Occipital lobe (tissue), 2 donors: ENCODE results near the gene TCERG1. TPM values are rescaled to one million over a fixed set of nuclear protein-coding genes. Genes with fewer than 3 reads are reported as not detected.
A peak's percentile ranks its signal among the peaks of the same experiment; 100 is the strongest.
"Not testable (repeated sequence)": the region's sequence is repeated elsewhere in the genome, so short reads cannot be mapped to it uniquely, and the experiment has no call there.

ENCODE experiments used
- DNase-seq: peaks from one replicate; lab custom pipeline; 2025; lab: John Stamatoyannopoulos, UW
- total RNA-seq: library from RNA; depleted of rRNA; stranded (reverse); fragments of >200 nt; gene quantifications from one replicate; pipeline ENCODE4 v1.2.3, GENCODE V29; 2014

Gene TCERG1
- total RNA-seq, 1 donor from 2014 or later, result 82.4 TPM

DNA sequence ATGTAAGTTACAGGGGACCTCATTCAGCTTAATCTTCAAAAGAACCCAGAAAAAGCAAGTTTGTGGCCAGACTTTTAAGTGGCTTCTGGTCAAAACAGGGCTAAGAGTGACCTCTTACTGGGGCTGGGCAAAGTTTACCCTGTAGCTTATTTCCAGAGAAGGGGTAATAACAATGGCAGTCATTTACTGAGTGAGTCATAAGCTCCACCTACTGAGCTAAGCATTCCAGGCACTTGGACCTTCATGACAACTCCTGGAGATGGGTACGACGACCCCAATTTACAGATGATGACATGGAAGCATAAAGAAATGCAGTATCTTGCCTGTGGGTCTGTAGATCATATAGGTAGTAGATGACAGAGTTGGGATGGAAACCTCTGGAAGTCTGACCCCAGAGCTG, 73.6 kb downstream of the TCERG1 start:
- no peak for DNase-seq

DNA sequence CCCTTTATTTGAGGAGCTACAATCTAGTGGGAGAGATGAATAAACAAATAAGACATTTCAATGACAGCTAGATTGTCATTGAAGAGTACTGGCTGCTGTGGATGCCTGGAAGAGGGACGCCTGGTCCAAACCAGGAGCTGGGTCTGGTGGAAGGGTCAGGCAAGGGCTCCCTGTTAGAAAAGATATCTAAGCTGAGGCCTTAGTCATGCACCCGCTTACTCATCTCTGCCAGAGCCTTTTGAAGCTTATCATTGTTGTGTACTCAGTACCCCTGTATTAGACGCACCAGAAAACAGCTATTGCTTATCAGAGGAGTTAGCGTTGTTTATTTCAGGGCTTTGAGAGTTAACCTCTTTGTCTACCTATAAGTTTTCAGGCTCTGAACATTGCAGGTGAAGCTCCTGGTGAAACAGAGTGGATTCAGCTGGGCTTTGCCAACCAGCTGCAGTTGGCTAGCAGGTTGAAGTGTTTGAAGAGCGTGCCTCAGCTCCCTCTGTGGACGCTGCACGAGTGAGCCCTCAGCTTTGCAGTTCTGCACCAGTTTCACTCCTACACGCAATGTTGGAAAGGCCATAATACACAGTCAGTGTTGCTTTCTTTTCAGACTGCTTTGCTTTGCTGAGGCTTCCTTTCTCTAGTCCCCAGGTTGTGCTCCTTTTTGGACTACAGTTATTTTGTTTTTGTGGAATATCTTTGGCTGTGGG, 74.4 kb downstream of the TCERG1 start:
- no peak for DNase-seq

DNA sequence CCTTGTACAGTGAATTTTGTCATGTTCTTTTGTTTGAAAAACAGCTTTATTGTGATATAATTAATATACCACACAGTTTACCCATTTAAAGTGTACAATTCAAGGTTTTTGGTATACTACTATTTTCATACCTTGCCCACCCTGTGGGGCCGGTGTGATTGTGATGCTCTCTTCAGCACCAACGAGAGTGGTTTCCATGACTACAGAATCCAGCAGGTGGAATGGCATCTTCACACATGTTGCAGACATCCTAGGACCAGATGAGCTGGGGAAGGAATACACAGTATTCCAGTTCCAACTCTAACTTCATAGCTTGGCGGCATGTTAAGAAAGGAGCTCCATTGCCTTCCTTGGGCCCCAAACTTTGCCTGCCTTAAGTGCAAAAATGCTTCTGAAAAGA, 76.6 kb downstream of the TCERG1 start:
- no peak for DNase-seq

DNA sequence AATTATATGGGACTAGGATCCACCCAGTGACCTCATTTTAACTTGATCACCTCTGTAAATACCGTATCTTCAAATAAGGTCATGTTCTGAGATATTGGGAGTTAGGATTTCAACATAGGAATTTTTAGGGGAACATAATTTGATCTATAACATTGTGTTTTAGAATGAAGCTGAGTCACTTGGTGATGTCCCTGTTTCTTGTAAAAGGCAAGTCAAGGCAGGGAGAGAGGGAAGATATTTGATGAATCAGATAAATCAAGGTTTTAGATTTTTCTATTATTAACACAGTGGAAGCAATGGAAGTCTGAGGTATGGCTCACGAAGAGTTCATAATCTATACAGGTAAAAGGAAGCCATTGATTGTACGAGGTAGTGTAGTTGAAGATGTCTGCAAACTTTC, 80.7 kb downstream of the TCERG1 start:
- no peak for DNase-seq

DNA sequence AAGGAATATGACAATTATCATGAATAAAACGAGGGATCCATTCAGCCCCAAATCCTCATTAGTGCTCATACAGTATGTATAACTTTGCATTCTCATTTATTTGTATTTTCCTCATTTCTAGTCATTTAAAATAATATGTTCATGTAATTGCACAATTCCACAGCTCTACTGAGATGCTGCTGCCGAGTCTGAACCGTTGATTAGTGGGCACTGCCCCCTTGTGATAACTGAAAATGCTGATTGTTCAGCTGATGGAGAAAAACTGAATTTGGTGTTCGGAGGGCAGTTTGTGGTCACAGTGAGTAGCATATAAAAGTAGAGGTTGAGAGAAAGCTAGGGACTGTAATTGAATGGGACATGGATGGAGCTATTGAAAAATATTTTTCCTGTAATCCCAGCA, 81.1 kb downstream of the TCERG1 start:
- DNase-seq, result no peak

DNA sequence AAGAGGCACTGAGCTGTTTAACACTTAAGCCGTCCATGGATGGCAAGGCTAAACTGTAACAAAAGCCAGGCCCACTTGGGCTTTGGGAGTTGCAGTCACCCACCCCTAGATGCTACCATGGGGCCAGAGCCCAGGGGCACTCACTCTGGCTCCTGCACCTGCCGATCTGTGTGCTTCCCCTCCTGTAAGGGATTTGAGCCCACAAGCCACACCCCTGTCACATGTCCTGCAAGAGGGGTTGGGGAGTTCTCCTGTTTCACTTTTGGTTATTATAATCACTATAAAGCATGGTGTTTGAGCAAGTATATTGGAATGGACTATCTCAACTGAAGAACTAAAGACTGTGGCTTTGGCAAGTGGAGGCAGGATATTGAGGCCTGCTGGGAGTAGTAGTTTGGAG, 82.9 kb downstream of the TCERG1 start:
- DNase-seq, result no peak

DNA sequence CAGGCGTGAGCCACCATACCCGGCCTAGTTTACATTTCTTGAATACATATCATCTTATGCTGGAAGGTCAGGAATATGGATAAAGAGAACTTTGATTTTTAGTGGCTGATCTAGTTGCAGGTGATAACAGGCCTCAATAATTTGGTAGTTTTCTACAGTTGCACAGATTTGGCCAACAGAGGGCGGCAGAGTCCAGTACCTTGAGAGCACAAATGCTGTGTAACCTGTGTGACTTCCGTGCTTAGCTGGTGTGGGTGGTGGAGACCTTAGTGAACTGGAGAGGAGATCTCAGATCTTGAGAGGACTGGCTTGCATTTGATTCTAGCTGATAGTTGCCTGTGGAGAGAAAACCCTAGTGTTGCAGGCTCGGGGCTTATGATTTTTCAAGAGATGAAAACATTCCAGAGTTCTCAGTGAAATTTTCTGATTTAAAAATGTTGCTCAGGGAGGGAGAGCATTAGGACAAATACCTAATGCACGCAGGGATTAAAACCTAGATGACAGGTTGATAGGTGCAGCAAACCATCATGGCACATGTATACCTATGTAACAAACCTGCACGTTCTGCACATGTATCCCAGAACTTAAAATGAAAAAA, 86.2 kb downstream of the TCERG1 start:
- DNase-seq, result peak; percentile 8

DNA sequence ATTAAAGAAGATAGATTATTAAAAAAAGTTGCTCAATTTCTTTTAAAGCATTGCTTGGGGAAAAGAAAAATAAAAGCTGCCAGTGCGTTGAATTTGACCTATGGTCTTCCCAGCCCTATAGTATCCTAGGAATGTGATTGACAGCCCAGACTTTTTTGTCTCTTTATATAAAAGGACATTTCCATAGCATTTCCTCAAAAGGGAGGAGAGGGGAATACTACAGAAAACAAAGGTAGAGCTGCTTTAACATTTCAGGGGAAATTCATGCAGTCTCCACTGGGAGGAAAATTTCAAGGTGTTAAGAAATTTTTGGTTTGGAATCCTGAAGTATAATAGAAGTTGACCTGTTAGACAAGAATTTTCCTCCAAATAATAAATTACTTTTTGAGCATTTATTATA, 86.7 kb downstream of the TCERG1 start:
- no peak for DNase-seq

DNA sequence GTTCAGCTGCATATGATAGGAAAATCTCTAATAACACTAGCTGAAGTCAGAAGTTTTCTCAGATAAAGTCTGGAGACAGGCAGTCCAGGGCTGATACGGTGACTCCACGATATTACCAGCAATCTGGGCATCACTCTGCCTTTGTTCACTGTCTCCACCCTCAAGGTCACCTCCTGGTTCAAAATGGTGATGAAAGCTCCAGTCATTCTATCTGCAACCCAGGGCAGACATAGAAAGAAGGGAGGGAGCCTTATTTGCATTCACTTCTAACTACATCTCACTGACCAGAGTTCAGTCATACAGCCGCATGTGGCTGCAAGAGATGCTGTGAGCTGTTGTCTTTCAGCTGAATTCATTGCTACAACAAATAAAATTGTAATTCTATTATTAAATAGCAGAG, 91.3 kb downstream of the TCERG1 start:
- no peak for DNase-seq

DNA sequence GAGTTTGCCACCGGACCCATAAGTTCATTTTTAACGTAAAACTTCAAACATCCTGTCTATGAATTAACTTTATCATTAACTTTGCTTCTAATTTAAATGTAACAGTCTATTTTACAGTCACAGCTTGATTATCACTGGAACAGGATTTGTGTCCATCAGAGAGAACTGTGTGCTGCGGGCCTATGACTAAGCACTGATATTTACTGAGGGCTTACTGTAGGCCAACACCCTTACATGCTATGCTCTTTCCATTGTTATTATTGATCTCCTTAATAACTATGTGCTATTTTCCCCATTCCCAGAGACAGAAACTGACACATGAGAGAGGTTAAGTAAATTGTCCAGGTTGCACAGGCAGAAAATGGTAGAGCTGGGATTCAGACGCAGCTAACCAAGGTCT, 92.8 kb downstream of the TCERG1 start:
- no peak for DNase-seq

DNA sequence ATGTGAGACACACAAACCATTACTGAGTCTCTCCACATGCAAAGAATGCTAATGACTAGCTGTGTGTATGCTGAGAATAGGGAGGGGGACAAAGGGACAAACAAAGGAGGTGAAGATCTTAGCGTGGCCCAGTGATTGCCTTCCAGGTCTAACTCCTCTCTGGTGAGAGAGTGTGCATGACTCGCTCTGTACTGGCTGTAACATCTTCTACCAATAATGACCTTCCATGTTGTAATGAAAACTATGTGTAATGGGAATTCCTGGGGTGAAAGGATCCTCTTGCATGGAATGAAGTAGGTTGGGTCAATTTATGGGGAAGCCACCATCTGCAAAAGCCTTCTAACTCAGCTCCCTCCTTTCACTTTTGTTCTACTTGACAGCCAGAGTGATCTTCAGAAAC, 93.3 kb downstream of the TCERG1 start:
- no peak for DNase-seq

DNA sequence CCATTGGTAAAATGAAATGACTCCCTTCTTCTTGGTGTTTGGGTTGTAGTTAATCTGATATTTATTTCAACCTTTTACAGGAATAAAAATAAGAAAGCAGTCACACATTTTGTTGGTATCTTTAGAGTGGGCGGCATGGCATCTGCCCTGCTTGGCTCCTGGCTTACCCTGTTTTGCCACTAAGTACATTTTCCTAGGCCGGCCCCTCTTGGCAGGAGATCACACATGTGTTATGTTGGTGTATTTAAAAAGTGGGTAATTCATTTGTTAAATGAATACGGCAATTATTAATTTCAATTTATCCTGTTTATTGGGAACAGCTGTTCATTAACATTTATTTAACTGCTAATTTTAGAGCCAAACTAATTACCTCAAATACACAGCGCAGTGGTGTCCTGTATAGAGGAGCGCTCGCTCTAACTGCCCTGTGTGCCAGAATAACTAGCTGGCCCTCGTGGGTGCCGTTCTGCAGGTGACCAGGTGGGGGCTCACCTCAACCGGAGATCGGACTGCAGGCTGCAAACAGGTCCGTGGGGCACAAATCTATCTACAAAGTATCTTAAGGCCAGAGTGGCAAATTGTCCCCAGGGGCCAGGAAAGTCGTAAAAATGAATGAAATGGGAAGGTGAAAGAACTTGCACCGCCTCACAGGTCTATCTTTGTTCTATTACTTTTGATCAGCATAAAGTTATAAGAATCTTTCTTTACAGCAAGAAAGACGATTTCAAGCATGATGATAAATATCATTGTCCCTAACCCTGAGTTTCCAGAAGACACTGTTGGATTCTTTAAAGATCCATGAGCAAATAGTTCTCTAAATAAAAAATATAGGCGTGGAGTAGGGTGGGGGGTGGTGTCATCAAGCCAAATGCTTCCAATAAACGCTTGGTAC, 95.1 kb downstream of the TCERG1 start:
- DNase-seq, result peak; percentile 74

DNA sequence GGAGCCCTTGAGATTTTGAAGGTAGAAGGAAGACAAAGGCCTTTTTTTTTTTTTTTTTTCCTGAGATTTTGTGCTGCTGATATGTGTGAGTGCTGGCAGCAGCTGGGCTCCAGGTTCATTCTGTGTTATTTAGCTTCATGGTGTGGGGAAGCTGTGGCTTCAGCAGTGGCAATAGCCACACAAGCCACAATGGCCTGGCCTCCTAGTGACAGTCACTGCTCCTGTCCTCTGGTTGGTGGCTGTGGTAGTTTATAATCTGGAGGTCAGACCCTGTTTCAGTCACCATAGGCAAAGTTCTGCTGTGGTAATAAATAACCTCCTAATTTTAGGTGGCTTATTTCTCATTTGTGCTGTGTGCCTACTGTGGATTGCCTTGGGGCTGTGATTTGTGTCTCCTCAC, 97.1 kb downstream of the TCERG1 start:
- no peak for DNase-seq

DNA sequence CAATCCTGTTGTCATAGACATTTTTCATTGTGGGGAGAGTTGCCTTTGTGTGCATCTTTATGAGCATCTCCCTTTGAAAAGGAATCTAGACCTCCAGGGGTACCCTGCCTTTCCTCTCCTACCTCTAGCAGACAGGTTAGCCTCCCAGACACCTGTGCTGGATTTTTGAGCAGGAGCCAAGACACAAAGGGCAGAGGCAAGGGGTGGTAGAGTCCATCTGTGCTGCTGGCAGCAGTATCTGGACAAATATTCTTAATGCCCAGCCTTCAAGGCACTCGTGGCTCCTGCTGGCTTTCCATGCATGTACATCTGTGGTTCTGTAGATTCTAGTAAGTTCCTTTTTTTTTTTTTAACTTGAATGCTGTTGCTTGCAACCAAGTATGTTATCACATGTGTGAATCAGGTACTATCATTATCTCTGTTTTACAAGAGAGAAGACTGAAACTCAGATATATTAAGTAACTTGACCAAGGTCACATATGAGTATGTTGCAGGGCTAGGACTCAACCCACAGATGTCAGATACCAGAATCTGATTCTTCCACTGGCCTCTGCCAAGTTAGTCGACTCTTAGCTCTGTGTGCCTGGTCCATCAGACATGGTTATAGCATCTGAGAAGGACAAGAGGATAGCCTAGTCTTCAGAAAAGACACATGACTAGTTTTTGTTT, 101.8 kb downstream of the TCERG1 start:
- DNase-seq, result no peak

DNA sequence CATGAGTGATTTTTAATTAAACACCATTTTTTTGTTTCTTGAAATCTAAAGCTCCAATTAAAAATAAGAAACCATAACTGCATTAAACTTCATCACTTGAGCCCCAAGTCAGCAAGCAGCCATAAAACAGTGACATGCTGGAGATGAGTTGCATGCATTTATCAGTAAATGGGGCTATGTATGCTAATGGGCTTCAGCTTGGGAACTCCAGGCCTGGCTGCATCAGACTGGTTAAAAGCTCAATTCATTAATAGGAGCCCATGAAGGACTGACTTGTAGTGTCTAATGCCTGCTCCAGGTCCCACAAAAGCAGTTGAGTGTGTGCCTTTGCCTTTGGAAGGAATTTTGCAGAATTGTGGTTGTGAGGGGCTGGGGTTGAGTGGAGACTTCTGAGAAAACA, 102.5 kb downstream of the TCERG1 start:
- no peak for DNase-seq

DNA sequence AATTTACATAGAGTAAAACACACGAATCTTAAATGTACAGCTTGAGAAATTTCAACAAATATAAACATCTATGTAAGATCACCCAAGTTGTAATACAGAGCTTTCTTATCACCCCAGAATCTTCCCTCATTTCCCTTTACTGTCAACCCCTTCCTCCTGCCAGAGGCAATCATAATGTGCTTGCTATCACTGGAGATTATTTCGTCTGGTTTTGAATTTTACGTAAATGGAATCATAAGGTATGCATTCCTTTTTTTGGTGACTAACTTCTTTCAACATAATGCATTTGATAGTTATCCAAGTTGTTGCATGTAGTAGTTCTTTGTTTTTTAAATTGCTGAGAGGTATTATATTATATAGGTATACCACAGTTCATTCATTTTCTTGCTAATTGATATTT, 106.3 kb downstream of the TCERG1 start:
- DNase-seq, result no peak

DNA sequence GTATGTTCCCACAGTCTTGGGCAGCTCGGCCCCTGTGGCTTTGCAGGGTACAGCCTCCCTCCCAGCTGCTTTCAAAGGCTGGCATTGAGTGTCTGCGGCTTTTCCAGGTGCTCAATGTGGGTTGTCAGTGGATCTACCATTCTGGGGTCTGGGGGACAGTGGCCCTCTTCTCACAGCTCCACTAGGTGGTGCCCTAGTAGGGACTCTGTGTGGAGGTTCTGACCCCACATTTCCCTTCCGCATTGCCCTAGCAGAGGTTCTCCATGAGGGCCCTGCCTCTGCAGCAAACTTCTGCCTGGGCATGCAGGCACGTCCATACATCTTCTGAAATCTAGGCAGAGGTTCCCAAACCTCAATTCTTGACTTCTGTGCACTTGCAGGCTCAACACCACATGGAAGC, 109.8 kb downstream of the TCERG1 start:
- not testable (repeated sequence) for DNase-seq

DNA sequence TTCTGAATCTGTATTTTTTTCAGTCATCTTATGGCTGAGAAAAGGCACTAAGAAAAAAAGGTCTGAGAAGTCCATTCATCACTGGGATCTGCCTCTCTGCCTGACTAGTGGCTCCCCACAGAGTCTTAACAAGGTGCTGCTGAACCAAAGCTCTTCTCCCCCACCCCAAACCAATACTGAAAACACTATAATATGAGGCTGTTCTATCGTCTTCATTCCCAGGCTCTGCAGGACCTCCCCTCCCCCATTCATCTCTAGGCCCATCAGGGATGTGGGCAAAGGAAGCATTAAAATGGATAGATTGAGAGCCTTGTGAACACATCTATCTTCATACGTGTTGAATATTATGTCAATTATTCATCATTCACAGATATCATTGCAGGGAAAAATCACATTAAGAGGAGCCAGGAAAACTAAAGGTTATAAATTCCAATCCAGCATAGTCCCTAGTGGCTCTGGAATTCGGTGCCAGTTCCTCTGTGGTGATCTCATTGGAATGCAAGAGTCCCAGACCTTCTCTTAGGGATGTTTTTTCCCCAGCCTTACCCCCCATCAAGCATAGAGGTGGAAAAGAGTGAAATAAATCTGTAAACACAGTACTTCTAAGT, 113.2 kb downstream of the TCERG1 start:
- DNase-seq, result no peak
